ENCODE results near the gene MYO3B.

Gene MYO3B

GRCh38 chr2:170236680-170237047 lies 58.7 kb downstream of the MYO3B start:
- no peaks in the 10 kb centered on the region for H3K4me1 ChIP-seq
- TF ChIP-seq Cebpa-rat (IDR thresholded peaks at IDR 0.05): no peak
- no peak overlapping the region for H3K4me2 ChIP-seq
- no peak overlapping the region for H3K9ac ChIP-seq
- H3K27ac ChIP-seq: no peak overlapping the region
- no peaks in the 10 kb centered on the region for H4K20me1 ChIP-seq
- H3K36me3 ChIP-seq: no peaks in the 10 kb centered on the region
- H3K27me3 ChIP-seq: no peaks in the 10 kb centered on the region
- no peaks in the 10 kb centered on the region for H3K9me3 ChIP-seq (replicated peaks in 1 of 11)
- no peak overlapping the region for H3K4me3 ChIP-seq

GRCh38 chr2:170237572-170238120 lies 59.7 kb downstream of the MYO3B start:
- Histone ChIP-seq H3K4me2 (no peak overlapping the region), H3K27me3 (no peaks in the 10 kb centered on the region), H3K27ac (no peak overlapping the region), H4K20me1 (no peaks in the 10 kb centered on the region), H3K9ac (no peak overlapping the region), H3K9me3 (replicated peaks in 1 of 11) (no peaks in the 10 kb centered on the region), H3K4me1 (no peaks in the 10 kb centered on the region), H3K36me3 (no peaks in the 10 kb centered on the region), H3K4me3 (no peak overlapping the region)
- TF ChIP-seq Cebpa-rat (IDR thresholded peaks at IDR 0.05): no peak

- Histone ChIP-seq H3K4me2 (no peak overlapping the region), H4K20me1 (no peaks in the 10 kb centered on the region), H3K36me3 (no peaks in the 10 kb centered on the region)
Measured at GRCh38 chr2:170238776-170239175, 60.8 kb downstream of the MYO3B start.

GRCh38 chr2:170240629-170241028 lies 62.7 kb downstream of the MYO3B start:
- H3K9me3 ChIP-seq (replicated peaks in 1 of 11): no peaks in the 10 kb centered on the region
- no peaks in the 10 kb centered on the region for H3K27me3 ChIP-seq
- TF ChIP-seq Cebpa-rat (IDR thresholded peaks at IDR 0.05): no peak
- no peaks in the 10 kb centered on the region for H4K20me1 ChIP-seq
- no peak overlapping the region for H3K9ac ChIP-seq
- H3K36me3 ChIP-seq: no peaks in the 10 kb centered on the region
- H3K27ac ChIP-seq: no peak overlapping the region
- no peaks in the 10 kb centered on the region for H3K4me1 ChIP-seq
- H3K4me2 ChIP-seq: no peak overlapping the region
- H3K4me3 ChIP-seq: no peak overlapping the region

More at GRCh38 chr2:170238776-170239175, 60.8 kb downstream of the MYO3B start:
- no peaks in the 10 kb centered on the region for H3K27me3 ChIP-seq
- no peak overlapping the region for H3K4me3 ChIP-seq
- TF ChIP-seq Cebpa-rat (IDR thresholded peaks at IDR 0.05): no peak
- H3K9ac ChIP-seq: no peak overlapping the region
- H3K4me1 ChIP-seq: no peaks in the 10 kb centered on the region
- H3K27ac ChIP-seq: no peak overlapping the region
- H3K9me3 ChIP-seq (replicated peaks in 1 of 11): no peaks in the 10 kb centered on the region

- Histone ChIP-seq H4K20me1 (no peaks in the 10 kb centered on the region), H3K36me3 (no peaks in the 10 kb centered on the region), H3K4me1 (peaks cover 0 to under 1% (median 0%) of the 10 kb centered on the region in 10 experiments; a peak in 2 of 20 replicates), H3K9me3 (replicated peaks in 1 of 11) (no peaks in the 10 kb centered on the region), H3K27me3 (no peaks in the 10 kb centered on the region), H3K27ac (no peak overlapping the region), H3K9ac (no peak overlapping the region), H3K4me2 (no peak overlapping the region), H3K4me3 (no peak overlapping the region)
- no peak for TF ChIP-seq Cebpa-rat (IDR thresholded peaks at IDR 0.05)
Measured at GRCh38 chr2:170241756-170242155, 63.8 kb downstream of the MYO3B start.

GRCh38 chr2:170243118-170243837 lies 65.3 kb downstream of the MYO3B start:
- Histone ChIP-seq H3K27ac (no peak overlapping the region), H3K4me2 (no peak overlapping the region), H4K20me1 (no peaks in the 10 kb centered on the region), H3K36me3 (no peaks in the 10 kb centered on the region), H3K9me3 (replicated peaks in 1 of 11) (no peaks in the 10 kb centered on the region), H3K4me1 (peaks cover 0 to 5% (median 0%) of the 10 kb centered on the region in 10 experiments; a peak in 2 of 20 replicates), H3K9ac (no peak overlapping the region), H3K4me3 (no peak overlapping the region), H3K27me3 (no peaks in the 10 kb centered on the region)
- no peak for TF ChIP-seq Cebpa-rat (IDR thresholded peaks at IDR 0.05)

- no peaks in the 10 kb centered on the region for H4K20me1 ChIP-seq
- H3K36me3 ChIP-seq: no peaks in the 10 kb centered on the region
- H3K4me3 ChIP-seq: no peak overlapping the region
- peaks cover 0 to 5% (median 0%) of the 10 kb centered on the region in 10 experiments; a peak in 2 of 20 replicates for H3K4me1 ChIP-seq
- no peak overlapping the region for H3K4me2 ChIP-seq
- TF ChIP-seq Cebpa-rat (IDR thresholded peaks at IDR 0.05): no peak
- no peaks in the 10 kb centered on the region for H3K9me3 ChIP-seq (replicated peaks in 1 of 11)
- no peak overlapping the region for H3K9ac ChIP-seq
- no peak overlapping the region for H3K27ac ChIP-seq
- no peaks in the 10 kb centered on the region for H3K27me3 ChIP-seq
Measured at GRCh38 chr2:170243898-170244297, 66.0 kb downstream of the MYO3B start.

- Histone ChIP-seq H3K36me3 (no peaks in the 10 kb centered on the region), H3K27me3 (no peaks in the 10 kb centered on the region), H4K20me1 (no peaks in the 10 kb centered on the region), H3K4me2 (no peak overlapping the region), H3K27ac (no peak overlapping the region), H3K4me3 (no peak overlapping the region), H3K9me3 (replicated peaks in 1 of 11) (no peaks in the 10 kb centered on the region), H3K9ac (no peak overlapping the region), H3K4me1 (peaks cover 0 to 5% (median 0%) of the 10 kb centered on the region in 10 experiments; a peak in 2 of 20 replicates)
- TF ChIP-seq Cebpa-rat (IDR thresholded peaks at IDR 0.05): no peak
Measured at GRCh38 chr2:170244555-170244954, 66.6 kb downstream of the MYO3B start.

GRCh38 chr2:170245312-170245711 lies 67.4 kb downstream of the MYO3B start:
- Histone ChIP-seq H3K4me1 (peaks cover 0 to 5% (median 0%) of the 10 kb centered on the region in 10 experiments; a peak in 2 of 20 replicates), H3K36me3 (no peaks in the 10 kb centered on the region), H3K4me2 (no peak overlapping the region), H3K9me3 (replicated peaks in 1 of 11) (no peaks in the 10 kb centered on the region), H3K4me3 (no peak overlapping the region), H3K9ac (no peak overlapping the region), H4K20me1 (no peaks in the 10 kb centered on the region), H3K27me3 (no peaks in the 10 kb centered on the region), H3K27ac (no peak overlapping the region)
- TF ChIP-seq Cebpa-rat (IDR thresholded peaks at IDR 0.05): no peak

- Histone ChIP-seq H3K27me3 (no peaks in the 10 kb centered on the region), H3K4me1 (peaks cover 0 to 5% (median 0%) of the 10 kb centered on the region in 10 experiments; a peak in 2 of 20 replicates), H3K4me2 (peak overlapping the region in 1 of 11 experiments; percentile 15; a peak in 1 of 22 replicates), H3K36me3 (no peaks in the 10 kb centered on the region), H3K4me3 (no peak overlapping the region), H3K27ac (no peak overlapping the region), H3K9ac (no peak overlapping the region), H3K9me3 (replicated peaks in 1 of 11) (no peaks in the 10 kb centered on the region), H4K20me1 (no peaks in the 10 kb centered on the region)
- no peak for TF ChIP-seq Cebpa-rat (IDR thresholded peaks at IDR 0.05)
Measured at GRCh38 chr2:170247333-170247732, 69.4 kb downstream of the MYO3B start.
